ENCODE results near the gene TMEFF2.

- TF ChIP-seq, protein P1, sequence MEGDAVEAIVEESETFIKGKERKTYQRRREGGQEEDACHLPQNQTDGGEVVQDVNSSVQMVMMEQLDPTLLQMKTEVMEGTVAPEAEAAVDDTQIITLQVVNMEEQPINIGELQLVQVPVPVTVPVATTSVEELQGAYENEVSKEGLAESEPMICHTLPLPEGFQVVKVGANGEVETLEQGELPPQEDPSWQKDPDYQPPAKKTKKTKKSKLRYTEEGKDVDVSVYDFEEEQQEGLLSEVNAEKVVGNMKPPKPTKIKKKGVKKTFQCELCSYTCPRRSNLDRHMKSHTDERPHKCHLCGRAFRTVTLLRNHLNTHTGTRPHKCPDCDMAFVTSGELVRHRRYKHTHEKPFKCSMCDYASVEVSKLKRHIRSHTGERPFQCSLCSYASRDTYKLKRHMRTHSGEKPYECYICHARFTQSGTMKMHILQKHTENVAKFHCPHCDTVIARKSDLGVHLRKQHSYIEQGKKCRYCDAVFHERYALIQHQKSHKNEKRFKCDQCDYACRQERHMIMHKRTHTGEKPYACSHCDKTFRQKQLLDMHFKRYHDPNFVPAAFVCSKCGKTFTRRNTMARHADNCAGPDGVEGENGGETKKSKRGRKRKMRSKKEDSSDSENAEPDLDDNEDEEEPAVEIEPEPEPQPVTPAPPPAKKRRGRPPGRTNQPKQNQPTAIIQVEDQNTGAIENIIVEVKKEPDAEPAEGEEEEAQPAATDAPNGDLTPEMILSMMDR (conservative IDR thresholded peaks at IDR 0.05; ENCODE audit: low read length), result no peak
- TF ChIP-seq EZH2phosphoT487 (IDR thresholded peaks at IDR 0.05; ENCODE audit: borderline replicate concordance, low read depth, low read length), result no peak
Observed at GRCh38 chr2:192053921-192054320, 140.8 kb downstream of the TMEFF2 start.
